B cell (primary cell): ENCODE measurements around the gene DZANK1. TPM values are rescaled to one million over a fixed set of nuclear protein-coding genes. Genes with fewer than 3 reads are reported as not detected.

Source experiments
- ATAC-seq: fragments of 200-7000 bp; cut with Tn5 transposase; one replicate; pipeline ENCODE4 v1.10.0; 2021; ENCODE audit warnings: low read depth, mild to moderate bottlenecking, moderate number of reproducible peaks, moderate library complexity
- CTCF ChIA-PET: fragments of 350-600 bp; sonication (Branson Sonifier 250); formaldehyde crosslinking; loops from one replicate; lab custom pipeline; 2021; ENCODE audit warnings: antibody characterized with exemption, inconsistent platforms; lab: Charles Lee
- POLR2A ChIA-PET: fragments of 350-600 bp; sonication (Branson Sonifier 250); formaldehyde crosslinking; loops from one replicate; lab custom pipeline; 2021; ENCODE audit warnings: antibody characterized with exemption; lab: Charles Lee
- DNase-seq: peaks from one replicate; pipeline ENCODE4 v3.0.0; 2013
- H2AFZ ChIP-seq: 2 replicates; pipeline ENCODE4 v1.6.1; 2012; ENCODE audit warnings: mild to moderate bottlenecking, low read depth, low read length; ENCODE audit not compliant: insufficient read depth, poor library complexity, severe bottlenecking
- H3K27ac ChIP-seq, 2 donors: 1 replicate in 1 of 2; 2 replicates in 1 of 2; pipeline ENCODE4 v1.5.1; 2012 to 2013; ENCODE audit warnings: low read length in 2 of 2, mild to moderate bottlenecking in 2 of 2, moderate library complexity in 1 of 2
- H3K27me3 ChIP-seq, 4 experiments: fragments of 200-600 bp in 1 of 4; sonication (generic) in 1 of 4; replicated peaks in 1 of 4; 1 replicate in 2 of 4; 2 replicates in 2 of 4; pipeline versions ENCODE4 v1.6.1 to v1.7.0; 2013 to 2016; ENCODE audit warnings: low read length in 3 of 4, mild to moderate bottlenecking in 2 of 4, mixed read lengths in 1 of 4, moderate library complexity in 1 of 4; ENCODE audit not compliant: insufficient read depth in 4 of 4, control insufficient read depth in 3 of 4; ENCODE audit errors: control extremely low read depth in 1 of 4
- H3K36me3 ChIP-seq, 2 experiments: replicated peaks in 1 of 2; 1 replicate in 1 of 2; 2 replicates in 1 of 2; pipeline versions ENCODE4 v1.6.1 to v1.7.1; 2013; ENCODE audit warnings: low read length in 1 of 2; ENCODE audit not compliant: insufficient read depth in 2 of 2, control insufficient read depth in 1 of 2; ENCODE audit errors: control extremely low read depth in 1 of 2, extremely low read depth in 1 of 2
- H3K4me1 ChIP-seq, 2 donors: fragments of 200-600 bp in 1 of 2; sonication (generic) in 1 of 2; 1 replicate in 1 of 2; 2 replicates in 1 of 2; pipeline versions ENCODE4 v1.5.1 to v1.6.1; 2013 to 2017; ENCODE audit warnings: low read length in 2 of 2; ENCODE audit not compliant: control insufficient read depth in 2 of 2, insufficient read depth in 2 of 2
- H3K4me2 ChIP-seq: replicated peaks from 2 replicates; pipeline ENCODE3; 2012; ENCODE audit warnings: mild to moderate bottlenecking, low read depth, low read length; ENCODE audit not compliant: poor library complexity, severe bottlenecking
- H3K4me3 ChIP-seq, 5 experiments: fragments of 200-600 bp in 1 of 5; sonication (generic) in 1 of 5; 1 replicate in 3 of 5; 2 replicates in 2 of 5; pipeline versions ENCODE4 v1.5.1 to v1.7.0; 2011 to 2016; ENCODE audit warnings: low read length in 4 of 5, mild to moderate bottlenecking in 4 of 5, low read depth in 2 of 5, control low read depth in 1 of 5, moderate library complexity in 1 of 5; ENCODE audit not compliant: insufficient read depth in 1 of 5; ENCODE audit errors: control extremely low read depth in 1 of 5, extremely low read depth in 1 of 5
- H3K79me2 ChIP-seq: fragments of 200-600 bp; sonication (generic); one replicate; pipeline ENCODE4 v1.6.0; 2016; ENCODE audit warnings: low read length; ENCODE audit not compliant: control insufficient read depth, insufficient read depth
- H3K9ac ChIP-seq: fragments of 200-600 bp; sonication (generic); 2 replicates; pipeline ENCODE4 v1.6.1; 2017; ENCODE audit warnings: mild to moderate bottlenecking, low read length, moderate library complexity
- H3K9me3 ChIP-seq, 3 donors: one replicate each; pipeline versions ENCODE4 v1.6.1 to v1.7.1; 2013; ENCODE audit warnings: low read length in 2 of 3; ENCODE audit not compliant: control insufficient read depth in 2 of 3, insufficient read depth in 1 of 3; ENCODE audit errors: control extremely low read depth in 1 of 3
- H4K20me1 ChIP-seq: 2 replicates; pipeline ENCODE4 v1.6.0; 2012; ENCODE audit warnings: mild to moderate bottlenecking, low read length; ENCODE audit not compliant: insufficient read depth, control insufficient read depth, poor library complexity, severe bottlenecking
- H3K27ac Mint-ChIP-seq: one replicate; pipeline ENCODE4 v1.8.0; 2021; ENCODE audit warnings: mixed read lengths
- H3K27me3 Mint-ChIP-seq: one replicate; pipeline ENCODE4 v1.8.0; 2021; ENCODE audit warnings: mixed read lengths
- H3K4me1 Mint-ChIP-seq: one replicate; pipeline ENCODE4 v1.8.0; 2021; ENCODE audit warnings: mixed read lengths
- H3K4me3 Mint-ChIP-seq: one replicate; pipeline ENCODE4 v1.8.0; 2021; ENCODE audit warnings: mixed read lengths
- H3K9me3 Mint-ChIP-seq: one replicate; pipeline ENCODE4 v1.8.0; 2022; ENCODE audit warnings: mixed read lengths; ENCODE audit not compliant: insufficient read depth
- CTCF ChIP-seq: fragments of 200-600 bp; IDR thresholded peaks from one replicate; pipeline ENCODE4 v1.8.0; 2022; ENCODE audit warnings: antibody characterized with exemption, mild to moderate bottlenecking
- EZH2 ChIP-seq: IDR thresholded peaks from 2 replicates; pipeline ENCODE4 v1.6.1; 2012; ENCODE audit warnings: borderline replicate concordance, low read depth, mild to moderate bottlenecking, moderate library complexity, low read length; ENCODE audit not compliant: insufficient read depth, poor library complexity, severe bottlenecking
- WGBS: methylation state at CpG from one replicate; pipeline ENCODE4 v1.1.5; 2013; ENCODE audit warnings: missing lambda C conversion rate; ENCODE audit not compliant: insufficient coverage; 5-methylcytosine and 5-hydroxymethylcytosine counted together
- intact Hi-C: fragments of 100-400 bp; cut with micrococcal nuclease; formaldehyde crosslinking; loops from one replicate; pipeline ENCODE4 v1.10.0; 2022
- polyA plus RNA-seq: library from polyadenylated mRNA; depleted of rRNA; stranded (reverse); fragments of >200 nt; gene quantifications from 2 replicates; pipeline ENCODE4 v1.2.3, GENCODE V29; 2012
- total RNA-seq, 2 donors: library from RNA; stranded (reverse); fragments of 120-200 nt in 1 of 2; gene quantifications; 1 replicate in 1 of 2; 2 replicates in 1 of 2; pipeline versions ENCODE4 v1.2.3 to v1.2.4, GENCODE V29; 2013 to 2022

Gene DZANK1
- total and polyA plus RNA-seq, 2 donors (not counting 1 experiment from before 2014, with no cell fraction given) = 2.8 to 5.6 TPM

- ATAC-seq = no peak
- H2AFZ ChIP-seq = no peak overlapping the region
- CTCF ChIA-PET = no interaction called here
- no peak overlapping the region for H3K9ac ChIP-seq
- H3K27ac ChIP-seq = no peak overlapping the region
- intact Hi-C loops = no loop called here
- WGBS = 100% methylated on average over 3 of the region's 9 CpGs
- Mint-ChIP-seq H3K27ac (no peak overlapping the region), H3K9me3 (no peaks in the 10 kb centered on the region), H3K27me3 (no peaks in the 10 kb centered on the region), H3K4me3 (no peak overlapping the region), H3K4me1 (no peaks in the 10 kb centered on the region)
- TF ChIP-seq EZH2 = no peak
- H3K4me3 ChIP-seq = no peak overlapping the region
- H4K20me1 ChIP-seq = no peaks in the 10 kb centered on the region
- no peaks in the 10 kb centered on the region for H3K9me3 ChIP-seq
- H3K4me1 ChIP-seq = no peaks in the 10 kb centered on the region
- no peaks in the 10 kb centered on the region for H3K27me3 ChIP-seq
- no peak for DNase-seq
- peaks cover 0 to 1% of the 10 kb centered on the region in 2 experiments for H3K36me3 ChIP-seq
- H3K4me2 ChIP-seq = no peak overlapping the region
- POLR2A ChIA-PET = no interaction called here
- H3K79me2 ChIP-seq = no peaks in the 10 kb centered on the region
Observed at GRCh38 chr20:18430172-18430826, 36.5 kb downstream of the DZANK1 start.

GRCh38 chr20:18428490-18429173 is 38.2 kb downstream of the DZANK1 start:
- Histone ChIP-seq H3K9me3 (no peaks in the 10 kb centered on the region), H3K9ac (no peak overlapping the region), H3K4me2 (no peak overlapping the region), H4K20me1 (no peaks in the 10 kb centered on the region), H3K27me3 (no peaks in the 10 kb centered on the region), H2AFZ (no peak overlapping the region), H3K4me3 (no peak overlapping the region), H3K4me1 (no peaks in the 10 kb centered on the region), H3K36me3 (peaks cover 0 to 1% of the 10 kb centered on the region in 2 experiments), H3K27ac (no peak overlapping the region), H3K79me2 (no peaks in the 10 kb centered on the region)
- Mint-ChIP-seq H3K4me1 (no peaks in the 10 kb centered on the region), H3K4me3 (no peak overlapping the region), H3K27ac (no peak overlapping the region), H3K27me3 (no peaks in the 10 kb centered on the region), H3K9me3 (no peaks in the 10 kb centered on the region)
- POLR2A ChIA-PET = no interaction called here
- CTCF ChIA-PET = no interaction called here
- intact Hi-C loops = no loop called here
- 100% methylated on average over 1 of the region's 3 CpGs for WGBS
- TF ChIP-seq CTCF (no peak), EZH2 (no peak)
- no peak for ATAC-seq
- DNase-seq = no peak
